ENCODE measurements around the gene CLEC12A. TPM values are rescaled to one million over a fixed set of nuclear protein-coding genes. Genes with fewer than 3 reads are reported as not detected.
"Not testable (repeated sequence)": the region's sequence is repeated elsewhere in the genome, so short reads cannot be mapped to it uniquely, and the experiment has no call there.

CLEC12A gene
- total RNA-seq, 1 donor from 2014 or later: not detected

- DNase-seq (ENCODE audit: low read depth) (no peak), FAIRE-seq (no peak)
- TF ChIP-seq CTCF (IDR thresholded peaks at IDR 0.05; ENCODE audit: insufficient read depth, low read length, severe bottlenecking): no peak
- Histone ChIP-seq H3K27me3 (ENCODE audit: control insufficient read depth, insufficient read depth, low read length) (peaks cover 5% of the 10 kb centered on the region), H3K36me3 (ENCODE audit: control insufficient read depth, insufficient read depth, low read length) (no peaks in the 10 kb centered on the region), H3K4me3 (ENCODE audit: low read depth, low read length) (no peak overlapping the region)
Observed at GRCh38 chr12:9943240-9943639, 28.0 kb upstream of the CLEC12A start.

GRCh38 chr12:9944391-9944790 lies 26.8 kb upstream of the CLEC12A start:
- H3K36me3 ChIP-seq (ENCODE audit: control insufficient read depth, insufficient read depth, low read length): no peaks in the 10 kb centered on the region
- no peak for FAIRE-seq
- H3K27me3 ChIP-seq (ENCODE audit: control insufficient read depth, insufficient read depth, low read length): peaks cover 5% of the 10 kb centered on the region
- TF ChIP-seq CTCF (IDR thresholded peaks at IDR 0.05; ENCODE audit: insufficient read depth, low read length, severe bottlenecking): no peak
- DNase-seq (ENCODE audit: low read depth): no peak
- no peak overlapping the region for H3K4me3 ChIP-seq (ENCODE audit: low read depth, low read length)

GRCh38 chr12:9947674-9948073 lies 23.5 kb upstream of the CLEC12A start:
- no peak overlapping the region for H3K4me3 ChIP-seq (ENCODE audit: low read depth, low read length)
- no peak for DNase-seq (ENCODE audit: low read depth)
- H3K27me3 ChIP-seq (ENCODE audit: control insufficient read depth, insufficient read depth, low read length): peaks cover 7% of the 10 kb centered on the region
- H3K36me3 ChIP-seq (ENCODE audit: control insufficient read depth, insufficient read depth, low read length): no peaks in the 10 kb centered on the region
- no peak for TF ChIP-seq CTCF (IDR thresholded peaks at IDR 0.05; ENCODE audit: insufficient read depth, low read length, severe bottlenecking)
- FAIRE-seq: no peak

GRCh38 chr12:9948606-9949296 lies 22.5 kb upstream of the CLEC12A start:
- TF ChIP-seq CTCF (IDR thresholded peaks at IDR 0.05; ENCODE audit: insufficient read depth, low read length, severe bottlenecking): no peak
- Histone ChIP-seq H3K4me3 (ENCODE audit: low read depth, low read length) (no peak overlapping the region), H3K27me3 (ENCODE audit: control insufficient read depth, insufficient read depth, low read length) (peaks cover 2% of the 10 kb centered on the region), H3K36me3 (ENCODE audit: control insufficient read depth, insufficient read depth, low read length) (no peaks in the 10 kb centered on the region)
- FAIRE-seq (no peak), DNase-seq (ENCODE audit: low read depth) (no peak)

- Histone ChIP-seq H3K27me3 (ENCODE audit: control insufficient read depth, insufficient read depth, low read length) (peaks cover 2% of the 10 kb centered on the region), H3K36me3 (ENCODE audit: control insufficient read depth, insufficient read depth, low read length) (no peaks in the 10 kb centered on the region), H3K4me3 (ENCODE audit: low read depth, low read length) (no peak overlapping the region)
- DNase-seq (ENCODE audit: low read depth) (no peak), FAIRE-seq (no peak)
- no peak for TF ChIP-seq CTCF (IDR thresholded peaks at IDR 0.05; ENCODE audit: insufficient read depth, low read length, severe bottlenecking)
Observed at GRCh38 chr12:9951026-9951675, 20.1 kb upstream of the CLEC12A start.

- FAIRE-seq; H3K27me3 ChIP-seq (ENCODE audit: control insufficient read depth, insufficient read depth, low read length); H3K4me3 ChIP-seq (ENCODE audit: low read depth, low read length); DNase-seq (ENCODE audit: low read depth); H3K36me3 ChIP-seq (ENCODE audit: control insufficient read depth, insufficient read depth, low read length): not testable (repeated sequence)
Observed at GRCh38 chr12:9952954-9953729, 18.1 kb upstream of the CLEC12A start.

Data from bronchial epithelial cell (primary cell).